GM12892 (cell line): Measurements from ENCODE around the gene DST.

Experiments
- POLR2A ChIP-seq: IDR thresholded peaks from 2 replicates; pipeline ENCODE4 v1.6.1; 2011; ENCODE audit warnings: low read depth, low read length, control low read depth
- POLR2AphosphoS5 ChIP-seq: IDR thresholded peaks from 2 replicates; pipeline ENCODE4 v1.6.1; 2011; ENCODE audit warnings: low read depth, low read length, control low read depth

DNA sequence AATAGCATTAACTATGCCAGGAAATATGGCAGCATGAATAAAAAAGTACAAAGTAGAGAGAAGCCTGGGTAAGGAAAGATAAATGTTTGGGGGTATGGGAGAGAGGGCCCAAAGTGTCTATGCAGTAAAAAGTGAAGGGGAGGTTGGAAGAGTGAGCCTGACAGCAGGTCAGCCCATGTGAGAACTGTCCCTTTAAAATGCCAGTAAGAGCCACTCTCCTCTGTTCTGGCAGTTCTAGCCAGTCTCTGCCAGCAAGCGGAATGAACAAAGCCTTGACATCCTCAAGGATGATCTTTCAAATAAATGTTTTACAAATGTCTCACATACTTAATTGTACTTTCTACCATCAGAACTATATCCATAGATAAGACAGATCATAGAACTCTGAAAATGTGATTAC, 164.5 kb downstream of the DST start:
- TF ChIP-seq POLR2A, result no peak
- no peak for TF ChIP-seq POLR2AphosphoS5
